KMS-11 (cell line): ENCODE measurements around the gene MRPS22.

Experiments used
- H2AFZ ChIP-seq: fragments of 200-600 bp; sonication (generic); 2 replicates; pipeline ENCODE4 v1.6.1; 2016; ENCODE audit warnings: antibody characterized with exemption, mixed run types, low read depth
- H3K27ac ChIP-seq: fragments of 200-600 bp; sonication (generic); 2 replicates; pipeline ENCODE4 v1.6.1; 2016; ENCODE audit warnings: mild to moderate bottlenecking, mixed run types
- H3K27me3 ChIP-seq: fragments of 200-600 bp; sonication (generic); 2 replicates; pipeline ENCODE4 v1.6.1; 2017; ENCODE audit warnings: mild to moderate bottlenecking, low read depth, mixed run types, moderate library complexity; ENCODE audit not compliant: insufficient read depth
- H3K36me3 ChIP-seq: fragments of 200-600 bp; sonication (generic); 2 replicates; pipeline ENCODE4 v1.6.1; 2017; ENCODE audit warnings: mild to moderate bottlenecking, mixed run types; ENCODE audit not compliant: insufficient read depth
- H3K4me1 ChIP-seq: fragments of 200-600 bp; sonication (generic); 2 replicates; pipeline ENCODE4 v1.6.1; 2016; ENCODE audit warnings: mild to moderate bottlenecking, low read depth, mixed run types; ENCODE audit not compliant: poor library complexity, severe bottlenecking
- H3K4me2 ChIP-seq: fragments of 200-600 bp; sonication (generic); 2 replicates; pipeline ENCODE4 v1.7.0; 2016; ENCODE audit warnings: mild to moderate bottlenecking, mixed run types
- H3K4me3 ChIP-seq: fragments of 200-600 bp; sonication (generic); IDR thresholded peaks from 2 replicates; pipeline ENCODE4 v1.6.1; 2017; ENCODE audit warnings: low read depth, low read length, mixed read lengths; ENCODE audit not compliant: insufficient read depth
- H3K79me2 ChIP-seq: fragments of 200-600 bp; sonication (generic); 2 replicates; pipeline ENCODE4 v1.6.1; 2016; ENCODE audit warnings: low read depth, mixed run types; ENCODE audit not compliant: insufficient read depth
- H3K9ac ChIP-seq: fragments of 200-600 bp; sonication (generic); 2 replicates; pipeline ENCODE4 v1.6.1; 2016; ENCODE audit warnings: mild to moderate bottlenecking, mixed run types
- H4K20me1 ChIP-seq: fragments of 200-600 bp; sonication (generic); 2 replicates; pipeline ENCODE4 v1.6.1; 2016; ENCODE audit warnings: mild to moderate bottlenecking, mixed run types; ENCODE audit not compliant: insufficient read depth
- CTCF ChIP-seq: fragments of 200-600 bp; sonication (generic); conservative IDR thresholded peaks from 2 replicates; pipeline ENCODE4 v1.6.1; 2017; ENCODE audit warnings: low read depth, mild to moderate bottlenecking, antibody characterized with exemption, low read length, moderate library complexity, mixed read lengths

The MRPS22 gene

GRCh38 chr3:139320551-139321309 is 23.1 kb upstream of the MRPS22 start:
- Histone ChIP-seq H2AFZ (no peak overlapping the region), H3K36me3 (no peaks in the 10 kb centered on the region), H3K4me3 (no peak overlapping the region), H3K27me3 (no peaks in the 10 kb centered on the region), H3K27ac (no peak overlapping the region), H3K4me2 (no peak overlapping the region), H3K79me2 (no peaks in the 10 kb centered on the region), H4K20me1 (no peaks in the 10 kb centered on the region), H3K9ac (no peak overlapping the region), H3K4me1 (no peaks in the 10 kb centered on the region)
- no peak for TF ChIP-seq CTCF

- H3K27me3 ChIP-seq: no peaks in the 10 kb centered on the region
- no peak overlapping the region for H2AFZ ChIP-seq
- H3K9ac ChIP-seq: no peak overlapping the region
- H3K36me3 ChIP-seq: no peaks in the 10 kb centered on the region
- no peak overlapping the region for H3K4me3 ChIP-seq
- no peak overlapping the region for H3K4me2 ChIP-seq
- H4K20me1 ChIP-seq: no peaks in the 10 kb centered on the region
- H3K27ac ChIP-seq: no peak overlapping the region
- TF ChIP-seq CTCF: no peak
- no peaks in the 10 kb centered on the region for H3K4me1 ChIP-seq
- H3K79me2 ChIP-seq: no peaks in the 10 kb centered on the region
Observed at GRCh38 chr3:139322346-139322745, 21.5 kb upstream of the MRPS22 start.

DNA sequence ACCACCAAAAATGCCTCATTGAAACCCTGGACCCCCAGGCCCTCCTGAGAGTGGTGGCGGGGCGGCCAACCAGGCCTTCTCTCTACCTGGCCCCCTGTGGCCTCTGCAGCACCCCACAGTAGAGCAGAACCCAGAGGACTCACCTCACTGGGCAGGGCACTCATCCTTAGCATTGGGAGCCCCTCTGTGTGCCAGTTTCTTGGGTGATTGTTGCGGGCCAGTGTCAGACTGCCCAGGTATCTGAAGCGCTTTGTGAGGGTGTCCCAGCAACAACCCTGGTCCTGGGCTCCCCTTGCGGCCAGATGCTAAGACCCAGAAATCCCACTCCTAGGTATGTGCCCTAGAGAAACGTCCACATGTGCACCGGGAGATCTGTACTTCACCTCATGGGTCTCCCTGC is 20.7 kb upstream of the MRPS22 start:
- Histone ChIP-seq H3K9ac (no peak overlapping the region), H2AFZ (no peak overlapping the region), H3K27ac (no peak overlapping the region), H3K27me3 (no peaks in the 10 kb centered on the region), H4K20me1 (no peaks in the 10 kb centered on the region), H3K36me3 (no peaks in the 10 kb centered on the region), H3K79me2 (no peaks in the 10 kb centered on the region), H3K4me1 (no peaks in the 10 kb centered on the region), H3K4me2 (no peak overlapping the region), H3K4me3 (no peak overlapping the region)
- TF ChIP-seq CTCF: no peak

DNA sequence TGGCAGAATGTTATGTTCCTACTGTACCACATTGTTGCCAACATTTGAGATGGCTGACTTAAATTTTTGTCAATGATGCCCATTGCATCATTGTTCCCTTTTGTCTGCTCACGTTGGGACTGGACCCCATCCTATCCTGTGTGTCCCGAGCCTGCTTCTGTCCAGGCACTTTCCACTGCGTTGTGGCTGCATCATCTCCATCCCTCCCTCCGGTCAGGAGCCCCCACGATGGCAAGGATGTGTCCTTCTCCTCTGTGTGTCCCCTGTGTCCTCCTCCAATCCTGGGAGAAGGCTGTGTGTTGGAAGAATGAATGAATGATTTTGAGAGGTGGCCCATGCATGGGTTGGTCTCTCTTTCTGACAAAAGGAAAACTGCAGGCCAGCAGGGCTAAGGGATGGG is 19.4 kb upstream of the MRPS22 start:
- Histone ChIP-seq H2AFZ (no peak overlapping the region), H3K9ac (no peak overlapping the region), H3K4me3 (no peak overlapping the region), H4K20me1 (no peaks in the 10 kb centered on the region), H3K27me3 (no peaks in the 10 kb centered on the region), H3K4me2 (no peak overlapping the region), H3K27ac (no peak overlapping the region), H3K79me2 (no peaks in the 10 kb centered on the region), H3K36me3 (no peaks in the 10 kb centered on the region), H3K4me1 (peaks cover 7% of the 10 kb centered on the region)
- no peak for TF ChIP-seq CTCF
